HG03139 (cell line): ENCODE data around the gene HOXC10.

Source experiments
- ATAC-seq: cut with Tn5 transposase; IDR thresholded peaks from one replicate; pipeline ENCODE4 v1.9.1; 2021; ENCODE audit not compliant: unreplicated experiment

Gene HOXC10

DNA sequence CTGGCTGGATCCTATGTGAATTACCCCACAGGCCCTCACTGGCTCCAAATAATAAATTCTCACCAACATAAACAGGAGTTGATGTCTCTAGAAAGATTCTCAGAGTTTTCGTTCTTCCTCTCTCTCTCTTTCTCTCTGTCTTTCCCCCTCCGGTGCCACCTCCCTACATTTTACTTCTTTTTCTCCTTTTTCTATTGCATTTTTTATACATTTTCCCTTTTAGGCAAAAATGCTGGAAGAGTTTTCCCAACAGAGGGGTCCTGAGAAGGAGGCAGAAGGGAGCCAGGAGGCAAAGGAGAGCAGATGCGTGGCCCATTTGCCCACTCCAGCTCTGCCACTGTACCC, 42.5 kb downstream of the HOXC10 start:
- ATAC-seq: no peak

GRCh38 chr12:54028314-54029201, 43.6 kb downstream of the HOXC10 start, which contains the start of gene HOXC6:
TSS of gene HOXC6 (plus strand) at chr12:54028440. CDS start at chr12:54028522, 82 bp downstream.
- no peak for ATAC-seq

DNA sequence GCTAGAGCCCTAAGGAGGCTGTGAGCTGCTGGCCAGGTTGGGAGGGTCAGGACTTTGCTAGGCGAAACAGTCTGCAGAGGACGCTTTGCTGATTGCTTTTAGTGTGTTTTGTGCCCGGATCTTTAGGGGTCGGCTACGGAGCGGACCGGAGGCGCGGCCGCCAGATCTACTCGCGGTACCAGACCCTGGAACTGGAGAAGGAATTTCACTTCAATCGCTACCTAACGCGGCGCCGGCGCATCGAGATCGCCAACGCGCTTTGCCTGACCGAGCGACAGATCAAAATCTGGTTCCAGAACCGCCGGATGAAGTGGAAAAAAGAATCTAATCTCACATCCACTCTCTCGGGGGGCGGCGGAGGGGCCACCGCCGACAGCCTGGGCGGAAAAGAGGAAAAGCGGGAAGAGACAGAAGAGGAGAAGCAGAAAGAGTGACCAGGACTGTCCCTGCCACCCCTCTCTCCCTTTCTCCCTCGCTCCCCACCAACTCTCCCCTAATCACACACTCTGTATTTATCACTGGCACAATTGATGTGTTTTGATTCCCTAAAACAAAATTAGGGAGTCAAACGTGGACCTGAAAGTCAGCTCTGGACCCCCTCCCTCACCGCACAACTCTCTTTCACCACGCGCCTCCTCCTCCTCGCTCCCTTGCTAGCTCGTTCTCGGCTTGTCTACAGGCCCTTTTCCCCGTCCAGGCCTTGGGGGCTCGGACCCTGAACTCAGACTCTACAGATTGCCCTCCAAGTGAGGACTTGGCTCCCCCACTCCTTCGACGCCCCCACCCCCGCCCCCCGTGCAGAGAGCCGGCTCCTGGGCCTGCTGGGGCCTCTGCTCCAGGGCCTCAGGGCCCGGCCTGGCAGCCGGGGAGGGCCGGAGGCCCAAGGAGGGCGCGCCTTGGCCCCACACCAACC, 44.8 kb downstream of the HOXC10 start:
- ATAC-seq: no peak

- no peak for ATAC-seq
Observed at GRCh38 chr12:54030442-54030801, 45.5 kb downstream of the HOXC10 start.

DNA sequence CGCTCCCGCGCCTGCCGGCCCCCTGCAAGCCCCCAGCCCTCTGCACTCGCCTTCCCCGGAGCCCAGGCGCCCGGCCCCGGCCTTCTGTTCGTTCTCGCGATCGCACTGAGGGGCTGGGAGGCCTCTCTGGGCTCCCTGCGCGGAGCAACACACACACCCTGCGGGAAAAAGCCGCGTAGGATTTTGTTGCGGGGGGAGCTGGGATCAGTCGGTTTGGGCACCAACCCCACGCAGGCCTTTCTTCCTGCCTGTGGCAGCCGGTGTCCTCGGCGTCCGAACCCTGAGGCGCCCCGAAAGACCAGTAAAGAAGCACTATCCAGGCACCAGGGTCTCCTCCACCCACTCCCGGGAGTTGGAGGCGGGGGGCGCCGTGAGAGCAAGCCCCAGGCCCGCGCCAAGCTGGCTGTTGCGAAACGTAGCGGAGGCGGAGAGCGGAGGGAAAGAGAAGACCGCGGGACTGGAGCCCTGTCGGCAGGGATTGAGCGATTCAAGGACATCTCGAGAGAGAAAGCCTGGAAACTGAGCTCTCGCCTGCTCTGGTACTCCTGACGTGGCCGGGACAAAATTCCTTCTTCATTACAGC, 46.0 kb downstream of the HOXC10 start:
- no peak for ATAC-seq

DNA sequence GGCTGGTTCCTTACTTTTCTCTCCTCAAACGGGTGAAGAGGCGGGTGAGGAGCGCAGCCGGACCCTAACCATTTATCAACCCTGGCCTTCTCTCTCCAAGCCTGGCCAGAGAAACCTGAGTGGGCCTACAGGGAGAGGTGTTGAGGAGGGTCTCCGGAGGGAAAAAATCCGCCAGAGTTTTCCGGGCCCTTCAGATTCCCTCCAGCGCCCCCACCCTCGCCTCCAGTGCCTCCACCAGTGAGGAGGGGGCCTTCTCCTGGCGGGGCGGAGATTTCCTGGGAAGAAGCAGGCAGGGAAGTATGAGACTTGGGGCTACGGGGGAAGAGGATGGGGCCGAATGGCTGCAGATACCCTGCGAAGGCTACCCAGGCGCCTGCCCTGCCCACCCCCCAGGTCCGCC, 46.5 kb downstream of the HOXC10 start:
- no peak for ATAC-seq

DNA sequence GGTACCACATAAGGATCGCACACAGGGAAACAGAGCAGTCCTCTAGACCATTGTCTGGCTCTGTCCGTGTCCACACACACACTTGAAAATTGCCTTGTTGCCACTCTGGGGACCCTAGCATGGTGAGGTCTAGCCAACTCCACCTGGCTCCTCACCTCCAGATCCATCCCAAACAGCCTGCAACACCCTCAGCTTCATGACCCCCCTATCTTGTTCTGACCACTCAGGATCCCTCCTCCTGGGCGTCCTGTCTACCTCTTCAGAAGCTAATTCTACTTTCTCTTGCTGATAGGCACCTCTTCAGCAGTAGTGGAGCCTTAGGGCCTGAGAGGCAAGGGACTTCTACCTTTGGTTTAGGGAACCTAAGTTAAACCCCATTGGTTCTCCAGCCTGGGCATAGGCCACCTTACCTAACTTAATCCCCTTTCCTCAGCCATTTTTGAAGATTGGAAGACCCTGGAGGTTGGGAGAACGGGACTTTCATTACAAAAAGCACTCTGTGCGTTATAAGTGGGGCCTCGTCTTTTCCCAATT, 47.2 kb downstream of the HOXC10 start:
- ATAC-seq: no peak

GRCh38 chr12:54032627-54033100, 47.7 kb downstream of the HOXC10 start, which contains the start of gene HOXC5:
TSS of gene HOXC5 (plus strand) at chr12:54033050. CDS start at chr12:54033123, 73 bp downstream.
- ATAC-seq: no peak

DNA sequence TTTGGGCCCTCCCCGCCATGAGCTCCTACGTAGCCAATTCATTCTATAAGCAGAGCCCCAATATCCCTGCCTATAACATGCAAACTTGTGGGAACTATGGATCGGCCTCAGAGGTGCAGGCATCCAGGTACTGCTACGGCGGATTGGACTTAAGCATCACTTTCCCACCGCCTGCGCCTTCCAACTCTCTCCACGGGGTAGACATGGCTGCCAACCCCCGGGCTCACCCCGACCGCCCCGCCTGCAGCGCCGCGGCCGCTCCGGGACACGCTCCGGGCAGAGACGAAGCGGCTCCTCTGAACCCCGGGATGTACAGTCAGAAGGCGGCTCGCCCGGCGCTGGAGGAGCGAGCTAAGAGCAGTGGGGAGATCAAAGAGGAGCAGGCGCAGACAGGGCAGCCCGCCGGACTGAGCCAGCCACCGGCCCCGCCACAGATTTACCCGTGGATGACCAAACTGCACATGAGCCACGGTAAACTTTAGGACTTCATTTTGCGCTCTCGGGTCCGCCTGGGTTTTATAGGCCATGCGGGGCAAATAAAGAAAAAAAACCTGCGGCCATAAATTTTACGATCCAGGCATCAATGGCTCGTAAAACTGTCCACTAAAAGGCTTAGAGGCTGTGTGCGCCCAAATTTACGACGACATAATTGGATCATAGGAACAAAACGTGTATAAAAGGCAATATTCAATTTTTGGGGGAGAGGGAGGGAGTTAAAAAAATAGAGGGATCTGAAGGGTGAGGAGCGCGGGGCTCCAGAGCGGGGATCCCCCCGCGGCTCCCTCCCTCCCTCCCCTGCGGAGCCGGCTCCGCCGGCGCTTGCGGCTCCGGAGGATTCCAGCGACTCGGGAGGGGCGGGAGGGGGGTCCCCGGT, 48.4 kb downstream of the HOXC10 start:
- ATAC-seq: no peak

- no peak for ATAC-seq
Observed at GRCh38 chr12:54033980-54034784, 49.2 kb downstream of the HOXC10 start.

DNA sequence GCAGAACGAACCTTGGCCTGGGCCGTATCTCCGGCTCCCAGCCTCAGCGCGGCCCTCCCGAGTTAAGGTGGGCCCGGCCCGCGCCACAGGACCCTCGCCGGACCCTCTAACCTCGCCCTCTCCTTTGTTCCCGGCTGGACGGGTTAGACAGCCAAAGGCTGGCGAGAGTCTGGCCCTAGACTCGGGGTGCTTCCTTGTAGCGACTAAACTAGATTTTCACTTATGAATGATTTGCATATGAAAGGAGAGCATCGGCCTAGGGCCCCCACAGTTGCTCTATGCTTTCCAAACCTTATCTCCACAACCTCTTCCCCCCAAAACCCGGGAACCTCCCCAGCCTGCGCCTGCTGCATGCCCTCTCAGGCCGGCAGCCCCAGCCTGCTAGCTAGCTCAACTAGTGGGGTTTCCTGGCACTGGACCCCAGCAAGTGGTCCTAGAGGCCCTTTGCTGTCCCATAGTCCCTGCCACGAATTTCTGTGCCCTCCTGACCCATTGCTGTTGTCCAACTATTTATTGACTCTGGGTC, 49.9 kb downstream of the HOXC10 start:
- no peak for ATAC-seq

DNA sequence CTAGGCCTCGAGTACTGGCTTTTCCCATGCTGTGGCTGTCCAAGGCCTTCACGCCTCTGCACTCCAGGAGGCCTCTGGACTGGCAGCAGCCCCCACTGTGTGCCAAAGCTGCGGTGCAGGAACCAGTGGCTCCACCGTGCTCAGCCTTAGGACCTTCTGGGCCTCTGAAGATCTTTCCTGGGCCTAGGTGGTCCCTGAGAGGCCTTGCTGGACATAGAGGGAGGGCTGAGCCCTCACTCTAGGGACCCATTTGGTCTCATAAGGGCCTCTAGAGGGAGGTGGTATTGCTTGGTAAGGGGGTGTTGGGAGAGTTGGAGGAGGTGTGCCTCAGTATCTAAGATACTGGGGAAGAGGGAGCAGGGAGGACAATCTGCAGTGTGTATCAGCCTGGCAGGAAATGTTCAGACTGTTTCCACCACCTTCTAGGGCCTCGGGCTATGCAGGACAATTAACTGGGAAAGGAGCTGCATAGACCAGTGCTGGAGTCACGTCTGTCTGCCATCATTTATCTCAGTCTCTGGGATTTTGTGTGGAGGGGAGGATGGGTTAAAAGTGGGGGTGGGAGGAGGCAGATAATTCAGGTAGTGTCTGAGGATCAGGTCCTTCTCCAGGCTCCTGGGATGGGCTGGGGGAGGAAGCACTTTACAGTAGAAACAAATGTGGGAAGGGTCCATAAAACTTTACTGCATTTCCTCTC, 50.8 kb downstream of the HOXC10 start:
- ATAC-seq: no peak

- no peak for ATAC-seq
Observed at GRCh38 chr12:54036620-54037359, 51.8 kb downstream of the HOXC10 start.

GRCh38 chr12:54037360-54038283, 52.7 kb downstream of the HOXC10 start:
- ATAC-seq: no peak

- ATAC-seq: no peak
Observed at GRCh38 chr12:54038284-54038870, 53.4 kb downstream of the HOXC10 start.

GRCh38 chr12:54038871-54039414, 54.0 kb downstream of the HOXC10 start:
- ATAC-seq: no peak
